GM12865 (cell line): ENCODE data around the gene DYNC2I2.
"Not testable (repeated sequence)": the region's sequence is repeated elsewhere in the genome, so short reads cannot be mapped to it uniquely, and the experiment has no call there.

ENCODE experiments used
- DNase-seq: peaks from one replicate; pipeline ENCODE4 v3.0.0; 2010; ENCODE audit warnings: low read depth
- H3K4me3 ChIP-seq: 2 replicates; pipeline ENCODE4 v1.5.1; 2011; ENCODE audit warnings: mild to moderate bottlenecking, low read depth, low read length, control low read depth
- TF ChIP-seq, protein P1 (sequence below): IDR thresholded peaks from 2 replicates; pipeline ENCODE4 v1.5.1; 2011; ENCODE audit warnings: low read length, control low read depth, low read depth, inconsistent platforms; ENCODE audit not compliant: insufficient read depth; ENCODE audit errors: missing control alignments

The DYNC2I2 gene

DNA sequence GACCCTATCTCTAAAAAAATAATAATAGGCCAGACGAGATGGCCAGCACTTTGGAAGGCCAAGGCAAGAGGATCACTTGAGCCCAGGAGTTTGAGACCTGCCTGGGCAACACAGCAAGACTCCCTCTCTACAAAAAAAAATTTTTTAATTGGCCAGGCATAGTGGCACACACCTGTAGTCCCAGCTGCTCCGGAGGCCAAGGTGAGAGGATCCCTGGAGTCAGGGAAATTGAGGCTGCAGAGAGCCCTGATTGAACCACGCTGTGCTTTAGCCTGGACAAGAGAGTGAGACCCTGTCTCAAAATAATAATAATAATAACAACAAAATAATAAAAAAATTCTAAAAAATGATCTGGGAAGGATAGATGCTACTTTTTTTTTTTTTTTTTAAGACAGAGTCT, 1.1 kb upstream of the DYNC2I2 start:
- TF ChIP-seq, protein P1, sequence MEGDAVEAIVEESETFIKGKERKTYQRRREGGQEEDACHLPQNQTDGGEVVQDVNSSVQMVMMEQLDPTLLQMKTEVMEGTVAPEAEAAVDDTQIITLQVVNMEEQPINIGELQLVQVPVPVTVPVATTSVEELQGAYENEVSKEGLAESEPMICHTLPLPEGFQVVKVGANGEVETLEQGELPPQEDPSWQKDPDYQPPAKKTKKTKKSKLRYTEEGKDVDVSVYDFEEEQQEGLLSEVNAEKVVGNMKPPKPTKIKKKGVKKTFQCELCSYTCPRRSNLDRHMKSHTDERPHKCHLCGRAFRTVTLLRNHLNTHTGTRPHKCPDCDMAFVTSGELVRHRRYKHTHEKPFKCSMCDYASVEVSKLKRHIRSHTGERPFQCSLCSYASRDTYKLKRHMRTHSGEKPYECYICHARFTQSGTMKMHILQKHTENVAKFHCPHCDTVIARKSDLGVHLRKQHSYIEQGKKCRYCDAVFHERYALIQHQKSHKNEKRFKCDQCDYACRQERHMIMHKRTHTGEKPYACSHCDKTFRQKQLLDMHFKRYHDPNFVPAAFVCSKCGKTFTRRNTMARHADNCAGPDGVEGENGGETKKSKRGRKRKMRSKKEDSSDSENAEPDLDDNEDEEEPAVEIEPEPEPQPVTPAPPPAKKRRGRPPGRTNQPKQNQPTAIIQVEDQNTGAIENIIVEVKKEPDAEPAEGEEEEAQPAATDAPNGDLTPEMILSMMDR: no peak
- no peak for DNase-seq
- no peak overlapping the region for H3K4me3 ChIP-seq

DNA sequence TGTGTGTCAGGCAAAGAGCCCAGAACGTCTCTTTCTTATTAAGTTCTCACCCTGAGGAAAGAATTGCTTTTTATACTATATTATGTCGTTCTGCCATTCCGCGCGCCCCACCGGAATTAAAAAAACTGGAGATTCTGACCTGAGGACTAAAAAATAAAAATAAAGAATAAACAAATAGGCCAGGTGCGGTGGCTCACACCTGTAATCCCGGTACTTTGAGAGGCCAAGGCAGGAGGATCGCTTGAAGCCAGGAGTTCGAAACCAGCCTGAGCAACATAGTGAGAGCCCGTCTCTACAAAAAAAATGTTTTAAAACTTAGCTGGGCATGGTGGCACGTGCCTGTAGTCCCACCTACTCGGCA, 677 bp upstream of the DYNC2I2 start:
- peak overlapping the region; percentile 77 for H3K4me3 ChIP-seq

DNA sequence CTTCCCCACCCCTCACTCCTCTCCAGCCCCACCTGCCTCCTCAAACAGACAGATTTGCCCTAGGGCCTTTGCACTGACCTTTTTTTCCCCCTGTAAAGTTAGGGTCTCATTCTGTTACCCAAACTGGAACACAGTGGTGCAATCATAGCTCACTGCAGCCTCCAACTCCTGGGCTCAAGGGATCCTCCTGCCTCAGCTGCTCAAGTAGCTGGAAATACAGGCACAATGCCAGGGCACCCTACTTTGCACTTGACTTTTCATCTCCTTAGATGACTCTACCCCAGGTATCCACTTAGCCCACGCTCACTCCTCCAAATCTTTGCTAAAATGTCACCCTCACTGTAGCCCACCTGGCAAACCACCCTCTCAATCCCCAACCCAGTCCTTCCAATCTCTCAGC, 2.2 kb downstream of the DYNC2I2 start:
- DNase-seq: no peak
- no peak overlapping the region for H3K4me3 ChIP-seq
- TF ChIP-seq, protein P1: no peak

More for the DNA sequence above, 677 bp upstream of the DYNC2I2 start:
- DNase-seq: no peak
- TF ChIP-seq, protein P1: no peak

DNA sequence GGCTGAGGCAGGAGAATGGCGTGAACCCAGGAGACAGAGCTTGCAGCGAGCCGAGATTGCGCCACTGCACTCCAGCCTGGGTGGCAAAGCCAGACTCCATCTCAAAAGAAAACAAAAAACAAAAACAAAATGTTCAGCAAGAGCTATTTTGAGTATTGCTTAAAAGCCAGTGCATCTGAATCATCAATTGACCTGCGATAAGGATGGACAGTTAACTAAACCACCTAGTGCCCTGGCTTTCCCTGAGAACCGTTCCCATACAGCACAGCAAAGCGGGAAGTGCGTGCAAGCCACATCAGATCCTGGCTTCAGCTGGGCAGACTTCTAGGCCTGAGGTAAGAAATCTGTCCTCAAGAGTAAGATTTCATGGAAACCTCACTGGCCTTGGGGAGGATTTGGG, 2.7 kb downstream of the DYNC2I2 start:
- TF ChIP-seq, protein P1: no peak
- no peak for DNase-seq
- H3K4me3 ChIP-seq: no peak overlapping the region

DNA sequence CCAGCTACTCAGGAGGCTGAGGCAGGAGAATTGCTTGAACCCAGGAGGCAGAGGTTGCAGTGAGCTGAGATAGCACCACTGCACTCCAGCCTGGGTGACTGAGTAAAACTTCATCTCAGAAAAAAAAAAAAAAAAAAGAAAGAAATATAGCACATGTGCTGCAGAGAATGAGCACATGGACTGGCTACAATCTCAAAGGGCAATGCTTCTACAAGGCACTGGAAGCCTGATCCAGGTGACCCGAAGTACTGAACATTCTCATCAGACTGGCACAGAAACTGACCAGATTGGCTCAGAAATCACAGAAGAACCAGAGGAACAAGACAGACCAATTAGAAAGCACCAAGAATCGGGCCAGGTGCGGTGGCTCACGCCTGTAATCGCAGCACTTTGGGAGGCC, 4.8 kb downstream of the DYNC2I2 start:
- DNase-seq: no peak
- no peak overlapping the region for H3K4me3 ChIP-seq
- TF ChIP-seq, protein P1: no peak

DNA sequence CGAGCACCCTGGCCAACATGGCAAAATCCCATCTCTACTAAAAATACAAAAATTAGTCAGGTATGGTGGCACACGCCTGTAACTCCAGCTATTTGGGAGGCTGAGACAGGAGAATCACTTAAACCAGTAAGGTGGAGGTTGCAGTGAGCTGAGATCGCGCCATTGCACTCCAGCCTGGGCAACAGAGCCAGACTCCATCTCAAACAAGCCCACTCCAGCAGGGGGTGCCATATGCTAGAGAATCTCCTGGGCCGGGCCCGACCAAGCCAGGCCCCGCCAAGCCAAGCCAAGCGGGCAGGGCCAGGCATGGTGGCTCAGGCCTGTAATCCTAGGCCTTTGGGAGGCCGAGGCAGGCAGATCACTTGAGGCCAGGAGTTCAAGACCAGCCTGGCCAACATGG, 8.4 kb downstream of the DYNC2I2 start:
- TF ChIP-seq, protein P1: peak; percentile 27
- not testable (repeated sequence) for H3K4me3 ChIP-seq
- peak; percentile 64 for DNase-seq

DNA sequence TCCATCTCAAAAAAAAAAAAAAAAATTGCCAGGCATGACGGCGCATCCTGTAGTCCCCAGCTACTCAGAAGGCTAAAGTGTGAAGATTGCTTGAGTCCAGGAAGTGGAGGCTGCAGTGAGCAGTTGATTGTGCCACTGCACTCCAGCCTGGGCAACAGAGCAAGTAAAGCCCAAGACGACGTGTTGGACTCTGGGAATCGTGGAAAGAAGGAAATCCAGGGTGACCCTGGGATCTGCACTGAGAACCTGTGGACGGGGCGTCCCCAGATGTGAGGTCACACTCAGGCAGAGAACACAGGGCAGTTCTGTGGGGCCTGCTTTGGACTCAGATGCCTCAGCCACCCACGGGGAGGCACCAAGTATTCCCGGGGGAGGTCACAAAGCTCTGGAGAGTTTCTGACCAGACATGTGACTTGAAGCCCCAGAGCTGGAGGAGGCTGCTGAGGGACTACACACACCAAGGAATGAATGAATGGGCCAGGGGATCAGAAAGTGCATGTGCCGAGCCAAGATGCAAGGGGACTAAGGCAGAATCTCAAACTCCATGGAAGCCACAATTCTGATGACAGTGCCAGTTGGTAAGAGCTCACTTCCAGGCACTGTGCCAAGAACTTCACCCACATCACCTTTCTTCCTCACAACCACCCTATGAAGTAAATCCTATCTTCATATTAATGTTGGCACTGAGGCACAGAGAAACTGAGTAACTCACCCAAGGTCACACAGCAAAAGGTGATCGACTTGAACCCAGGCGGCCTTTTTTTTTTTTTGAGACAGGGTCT, 12.9 kb downstream of the DYNC2I2 start:
- TF ChIP-seq, protein P1: no peak
- DNase-seq: peak; percentile 85
- peak overlapping the region; percentile 22 for H3K4me3 ChIP-seq
